ENCODE results near the gene FOXL3.

DNA sequence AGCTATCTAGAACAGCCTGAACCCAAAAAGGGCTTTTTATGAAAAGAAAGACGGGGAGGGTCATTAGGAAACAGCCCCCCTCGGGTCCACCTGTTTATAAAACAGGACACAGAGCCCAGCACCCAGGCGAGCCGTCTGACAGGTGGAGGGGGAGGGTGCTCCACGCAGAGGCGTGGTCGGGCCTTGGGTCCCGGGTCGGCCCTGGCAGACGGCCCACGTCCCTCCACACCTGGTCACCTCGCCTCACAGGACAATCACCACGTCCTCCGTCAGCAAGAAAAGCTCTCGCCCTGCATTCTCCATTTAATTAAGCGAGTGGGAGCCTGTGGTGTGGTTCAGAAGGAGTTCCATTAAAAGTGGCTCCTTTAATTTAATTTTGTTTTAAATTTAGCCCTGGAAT, 42.3 kb upstream of the FOXL3 start:
- no peak for TF ChIP-seq FOXA1 (IDR thresholded peaks at IDR 0.05)
- no peak for TF ChIP-seq L3MBTL2 (conservative IDR thresholded peaks at IDR 0.05)
- no peak for TF ChIP-seq HDGF (IDR thresholded peaks at IDR 0.05; ENCODE audit: borderline replicate concordance)
- TF ChIP-seq ELF4 (IDR thresholded peaks at IDR 0.05), result no peak

Data from HEK293T (cell line).